SK-N-MC (cell line): ENCODE data around the gene PPP2R2C.

ENCODE experiments used
- DNase-seq: peaks from one replicate; pipeline ENCODE4 v3.0.0-alpha.2; 2011; ENCODE audit warnings: low read depth, low spot score
- H3K27ac ChIP-seq: fragments of 200-600 bp; sonication (generic); 2 replicates; pipeline ENCODE4 v1.5.1; 2016; ENCODE audit warnings: mixed run types
- H3K36me3 ChIP-seq: fragments of 200-600 bp; sonication (generic); 2 replicates; pipeline ENCODE4 v1.6.1; 2017; ENCODE audit warnings: antibody characterized with exemption, low read length, mixed read lengths; ENCODE audit not compliant: insufficient read depth
- H3K4me3 ChIP-seq: fragments of 200-600 bp; sonication (generic); 2 replicates; pipeline ENCODE4 v1.5.1; 2016
- H3K9ac ChIP-seq: fragments of 200-600 bp; sonication (generic); 2 replicates; pipeline ENCODE4 v1.8.0; 2017; ENCODE audit warnings: mixed run types, mixed read lengths; ENCODE audit not compliant: insufficient read length
- H3K9me3 ChIP-seq: fragments of 200-600 bp; sonication (generic); 2 replicates; pipeline ENCODE4 v1.6.1; 2017; ENCODE audit warnings: low read depth, mild to moderate bottlenecking, antibody characterized with exemption, low read length, moderate library complexity, mixed read lengths
- EZH2 ChIP-seq: fragments of 200-600 bp; sonication (generic); IDR thresholded peaks from one replicate; pipeline ENCODE4 v1.6.1; 2017; ENCODE audit warnings: antibody characterized with exemption
- FOXP2 ChIP-seq: optimal IDR thresholded peaks from 2 replicates; pipeline ENCODE3; 2011; ENCODE audit warnings: mild to moderate bottlenecking, moderate library complexity; ENCODE audit not compliant: insufficient read depth; ENCODE audit errors: extremely low read length, control extremely low read depth
- POLR2AphosphoS5 ChIP-seq: IDR thresholded peaks from 2 replicates; pipeline ENCODE4 v1.6.1; 2012; ENCODE audit warnings: mild to moderate bottlenecking, low read depth, low read length, borderline replicate concordance

The PPP2R2C gene

GRCh38 chr4:6360385-6360784 is 112.0 kb downstream of the PPP2R2C start:
- H3K27ac ChIP-seq = no peak overlapping the region
- TF ChIP-seq FOXP2 (no peak), EZH2 (no peak), POLR2AphosphoS5 (no peak)
- H3K9ac ChIP-seq = no peak overlapping the region
- no peaks in the 10 kb centered on the region for H3K9me3 ChIP-seq
- DNase-seq = no peak
- no peaks in the 10 kb centered on the region for H3K36me3 ChIP-seq
- no peak overlapping the region for H3K4me3 ChIP-seq

DNA sequence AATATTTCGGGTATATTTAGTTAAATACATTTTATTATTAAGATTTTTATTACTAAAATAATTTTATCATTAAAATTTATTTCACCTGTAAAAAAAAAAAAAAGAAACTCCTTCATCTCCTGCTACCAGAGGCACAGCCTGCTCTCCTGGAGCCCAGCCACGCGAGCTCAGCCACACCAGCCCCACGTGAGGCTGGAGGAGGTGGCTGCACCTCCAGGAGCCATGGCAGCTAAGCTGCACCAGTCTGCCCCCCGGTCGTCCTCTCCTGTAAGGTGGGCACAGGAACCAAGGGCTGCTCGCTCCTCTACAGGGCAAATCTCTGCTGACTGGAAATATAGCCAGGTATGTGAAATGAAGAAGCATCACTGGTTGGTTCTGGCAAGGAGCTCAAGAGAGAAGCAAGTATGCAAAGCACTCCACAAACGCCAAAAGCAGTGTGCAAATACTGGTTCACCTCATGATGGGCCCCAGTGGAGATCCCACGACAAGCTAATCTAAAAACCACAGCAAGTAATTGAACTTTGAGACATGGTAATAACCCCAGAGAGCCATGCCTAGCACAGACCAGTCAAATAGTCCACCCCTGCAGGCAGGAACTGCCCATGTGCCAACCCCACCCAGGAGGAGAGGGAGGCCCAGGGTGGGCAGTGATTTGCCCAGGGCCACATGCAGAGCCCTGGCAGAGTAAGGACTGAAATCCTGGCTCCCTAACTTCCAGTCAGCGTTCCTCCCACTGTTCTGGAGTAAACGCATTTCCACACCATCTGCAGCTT is 112.7 kb downstream of the PPP2R2C start:
- TF ChIP-seq FOXP2 = no peak
- no peak for TF ChIP-seq POLR2AphosphoS5
- no peak for TF ChIP-seq EZH2
- Histone ChIP-seq H3K9me3 (no peaks in the 10 kb centered on the region), H3K9ac (no peak overlapping the region), H3K4me3 (no peak overlapping the region), H3K36me3 (no peaks in the 10 kb centered on the region), H3K27ac (no peak overlapping the region)
- no peak for DNase-seq

- no peaks in the 10 kb centered on the region for H3K9me3 ChIP-seq
- H3K4me3 ChIP-seq = no peak overlapping the region
- TF ChIP-seq EZH2 (no peak), FOXP2 (no peak), POLR2AphosphoS5 (no peak)
- no peak overlapping the region for H3K9ac ChIP-seq
- DNase-seq = no peak
- H3K36me3 ChIP-seq = no peaks in the 10 kb centered on the region
- H3K27ac ChIP-seq = no peak overlapping the region
Observed at GRCh38 chr4:6357476-6357875, 114.9 kb downstream of the PPP2R2C start.

DNA sequence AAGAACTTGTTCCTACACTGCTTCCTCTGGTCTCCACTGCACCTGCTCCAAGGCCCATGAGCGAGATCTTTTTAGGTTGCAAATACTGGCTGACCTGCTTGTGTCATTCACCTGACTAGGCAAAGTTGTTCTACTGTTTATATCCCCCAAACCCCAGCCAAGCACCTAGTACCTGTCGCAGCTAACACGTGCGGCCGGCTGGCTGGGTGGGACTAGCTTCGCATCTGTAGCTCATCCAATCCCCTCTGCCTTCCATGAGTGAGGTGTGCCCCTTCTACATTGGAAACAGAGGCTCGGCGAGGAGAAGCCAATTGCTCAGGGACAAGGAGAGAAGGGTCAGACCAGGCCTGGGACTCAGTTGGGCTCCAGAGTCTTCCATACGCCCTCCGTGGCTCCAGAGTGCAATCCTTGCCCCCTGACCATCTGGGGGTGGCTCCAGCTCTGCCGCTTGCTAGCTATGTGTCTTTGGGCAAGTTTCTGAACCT is 116.3 kb downstream of the PPP2R2C start:
- no peak overlapping the region for H3K27ac ChIP-seq
- no peak for TF ChIP-seq EZH2
- no peak for TF ChIP-seq POLR2AphosphoS5
- TF ChIP-seq FOXP2 = no peak
- no peak overlapping the region for H3K9ac ChIP-seq
- DNase-seq = no peak
- H3K36me3 ChIP-seq = no peaks in the 10 kb centered on the region
- no peak overlapping the region for H3K4me3 ChIP-seq
- no peaks in the 10 kb centered on the region for H3K9me3 ChIP-seq

- Histone ChIP-seq H3K9me3 (no peaks in the 10 kb centered on the region), H3K27ac (no peak overlapping the region), H3K4me3 (no peak overlapping the region), H3K36me3 (no peaks in the 10 kb centered on the region), H3K9ac (no peak overlapping the region)
- DNase-seq = no peak
- TF ChIP-seq FOXP2 = no peak
- no peak for TF ChIP-seq EZH2
- TF ChIP-seq POLR2AphosphoS5 = no peak
Observed at GRCh38 chr4:6355052-6355451, 117.4 kb downstream of the PPP2R2C start.

DNA sequence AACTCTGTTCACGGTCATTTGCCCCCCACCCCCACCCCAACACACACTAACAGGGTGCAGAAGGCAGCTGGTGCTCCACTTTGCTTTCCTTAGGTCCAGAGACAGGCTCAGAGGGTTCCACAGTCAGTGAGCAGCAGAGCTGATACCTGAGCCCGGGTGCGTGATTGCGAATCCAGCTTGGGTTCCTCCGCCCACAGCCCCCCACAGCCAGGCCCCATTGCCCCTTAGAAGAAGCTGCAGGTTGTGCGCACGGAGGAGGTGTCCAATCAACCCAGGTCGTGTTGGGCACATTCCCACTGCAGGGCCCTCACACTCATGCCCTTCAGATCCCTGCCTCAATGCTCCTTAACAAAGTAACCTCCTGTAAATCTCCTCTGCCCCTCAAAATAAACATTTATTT is 117.8 kb downstream of the PPP2R2C start:
- no peak for DNase-seq
- H3K9me3 ChIP-seq = no peaks in the 10 kb centered on the region

DNA sequence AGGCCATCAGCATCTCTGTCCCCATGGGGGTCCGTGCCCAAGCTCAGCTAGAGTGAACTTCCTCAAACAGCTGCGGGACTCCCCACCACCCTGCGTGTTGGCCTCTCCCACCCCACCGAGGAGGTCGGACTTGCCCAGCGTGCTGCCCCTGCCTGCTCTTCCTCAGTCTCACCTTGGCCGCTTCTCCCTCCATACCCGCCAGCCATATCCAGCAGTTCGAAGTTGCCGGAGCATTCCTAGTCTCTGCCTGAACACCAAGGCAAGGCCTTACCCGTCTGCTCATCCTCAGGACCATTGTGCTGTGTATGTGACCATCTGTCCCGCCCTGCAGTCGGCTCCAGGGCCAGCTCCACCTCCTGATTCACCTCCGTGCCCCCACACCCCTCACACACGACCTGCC is 118.3 kb downstream of the PPP2R2C start:
- TF ChIP-seq POLR2AphosphoS5 = no peak
- no peak for TF ChIP-seq FOXP2
- no peak for TF ChIP-seq EZH2
- DNase-seq = no peak
- H3K27ac ChIP-seq = no peak overlapping the region
- no peaks in the 10 kb centered on the region for H3K36me3 ChIP-seq
- H3K9ac ChIP-seq = no peak overlapping the region
- H3K4me3 ChIP-seq = no peak overlapping the region
- no peaks in the 10 kb centered on the region for H3K9me3 ChIP-seq

More for the DNA sequence above, 117.8 kb downstream of the PPP2R2C start:
- H3K9ac ChIP-seq = no peak overlapping the region
- no peak overlapping the region for H3K27ac ChIP-seq
- no peaks in the 10 kb centered on the region for H3K36me3 ChIP-seq
- no peak overlapping the region for H3K4me3 ChIP-seq
- TF ChIP-seq POLR2AphosphoS5 (no peak), FOXP2 (no peak), EZH2 (no peak)

DNA sequence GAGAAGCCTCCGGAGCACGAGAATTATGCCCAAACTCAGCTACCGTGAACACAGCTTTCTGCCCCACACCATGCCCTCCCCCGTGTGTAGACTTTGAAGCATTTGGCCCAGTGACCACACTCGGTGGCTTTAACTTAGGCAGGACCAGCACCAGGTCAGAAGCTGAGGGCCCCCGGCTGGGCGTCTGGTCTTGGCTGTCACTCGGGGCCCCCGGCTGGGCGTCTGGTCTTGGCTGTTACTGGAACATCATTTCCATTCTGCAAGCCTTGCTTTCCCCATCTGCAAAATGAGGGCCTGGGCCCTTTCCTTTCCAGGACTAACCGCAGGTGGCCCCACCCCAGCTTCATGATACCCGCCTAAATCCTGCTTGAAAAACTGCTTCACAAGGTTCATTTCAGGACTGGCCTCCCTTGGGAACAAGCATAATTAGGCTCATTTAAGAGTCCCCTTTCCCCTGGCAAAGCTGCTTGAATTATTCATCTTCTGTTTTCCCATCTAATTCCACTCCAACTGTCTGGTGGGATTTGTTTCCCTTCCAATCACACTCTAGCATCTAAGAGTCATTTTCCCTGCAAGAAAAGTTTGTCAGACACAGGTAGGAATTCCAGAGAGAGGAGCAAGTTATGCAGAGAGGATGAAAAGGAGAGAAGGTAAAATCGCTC is 120.3 kb downstream of the PPP2R2C start:
- Histone ChIP-seq H3K36me3 (no peaks in the 10 kb centered on the region), H3K4me3 (no peak overlapping the region), H3K27ac (no peak overlapping the region), H3K9ac (no peak overlapping the region), H3K9me3 (no peaks in the 10 kb centered on the region)
- DNase-seq = no peak
- TF ChIP-seq POLR2AphosphoS5 (no peak), EZH2 (no peak), FOXP2 (no peak)
